DND-41 (cell line): ENCODE results near the gene BUD13.

Source experiments
- ATAC-seq: fragments of 200-7000 bp; cut with Tn5 transposase; 3 replicates; pipeline ENCODE4 v1.9.1; 2021; ENCODE audit warnings: low read depth; ENCODE audit not compliant: insufficient read depth
- DNase-seq: peaks from one replicate; pipeline ENCODE4 v3.0.0-alpha.2; 2020
- H2AFZ ChIP-seq: 2 replicates; pipeline ENCODE4 v1.6.0; 2012; ENCODE audit warnings: low read depth, low read length
- H3K27ac ChIP-seq: 2 replicates; pipeline ENCODE4 v1.5.1; 2012; ENCODE audit warnings: low read length, inconsistent platforms
- H3K27me3 ChIP-seq: fragments of 200-600 bp; sonication (generic); 2 replicates; pipeline ENCODE4 v1.6.0; 2012; ENCODE audit warnings: low read length, mild to moderate bottlenecking, inconsistent platforms; ENCODE audit not compliant: insufficient read depth, poor library complexity
- H3K36me3 ChIP-seq: 2 replicates; pipeline ENCODE4 v1.5.1; 2012; ENCODE audit warnings: low read length, inconsistent platforms; ENCODE audit not compliant: insufficient read depth
- H3K4me1 ChIP-seq: 2 replicates; pipeline ENCODE4 v1.5.1; 2012; ENCODE audit warnings: mild to moderate bottlenecking, low read length; ENCODE audit not compliant: insufficient read depth
- H3K4me2 ChIP-seq: 2 replicates; pipeline ENCODE4 v1.6.0; 2012; ENCODE audit warnings: mild to moderate bottlenecking, moderate library complexity, low read length, inconsistent platforms; ENCODE audit not compliant: insufficient read depth
- H3K4me3 ChIP-seq, 2 experiments: fragments of 200-600 bp in 1 of 2; shearing (Covaris generic) in 1 of 2; 2 replicates each; pipeline ENCODE4 v1.5.1; 2012 to 2016; ENCODE audit warnings: inconsistent platforms in 2 of 2, low read length in 2 of 2, mild to moderate bottlenecking in 2 of 2, low read depth in 1 of 2, moderate library complexity in 1 of 2
- H3K79me2 ChIP-seq: 2 replicates; pipeline ENCODE4 v1.6.0; 2012; ENCODE audit warnings: low read length, inconsistent platforms; ENCODE audit not compliant: insufficient read depth
- H3K9ac ChIP-seq: 2 replicates; pipeline ENCODE4 v1.6.0; 2012; ENCODE audit warnings: low read depth, mild to moderate bottlenecking, inconsistent platforms, low read length, moderate library complexity
- H3K9me3 ChIP-seq: 2 replicates; pipeline ENCODE4 v1.5.1; 2012; ENCODE audit warnings: low read length, moderate library complexity, mild to moderate bottlenecking, inconsistent platforms; ENCODE audit not compliant: insufficient read depth, severe bottlenecking
- H4K20me1 ChIP-seq: 2 replicates; pipeline ENCODE4 v1.6.0; 2012; ENCODE audit warnings: low read length; ENCODE audit not compliant: insufficient read depth
- EZH2 ChIP-seq: IDR thresholded peaks from 3 replicates; pipeline ENCODE4 v1.6.1; 2012; ENCODE audit warnings: borderline replicate concordance, low read depth, mild to moderate bottlenecking, moderate library complexity, low read length, inconsistent platforms; ENCODE audit not compliant: severe bottlenecking
- TF ChIP-seq, protein P1 (sequence below): IDR thresholded peaks from 2 replicates; pipeline ENCODE4 v1.5.1; 2012; ENCODE audit warnings: borderline replicate concordance, low read length, moderate library complexity, mild to moderate bottlenecking; ENCODE audit not compliant: poor library complexity, severe bottlenecking; ENCODE audit errors: extremely low read depth

The BUD13 gene

DNA sequence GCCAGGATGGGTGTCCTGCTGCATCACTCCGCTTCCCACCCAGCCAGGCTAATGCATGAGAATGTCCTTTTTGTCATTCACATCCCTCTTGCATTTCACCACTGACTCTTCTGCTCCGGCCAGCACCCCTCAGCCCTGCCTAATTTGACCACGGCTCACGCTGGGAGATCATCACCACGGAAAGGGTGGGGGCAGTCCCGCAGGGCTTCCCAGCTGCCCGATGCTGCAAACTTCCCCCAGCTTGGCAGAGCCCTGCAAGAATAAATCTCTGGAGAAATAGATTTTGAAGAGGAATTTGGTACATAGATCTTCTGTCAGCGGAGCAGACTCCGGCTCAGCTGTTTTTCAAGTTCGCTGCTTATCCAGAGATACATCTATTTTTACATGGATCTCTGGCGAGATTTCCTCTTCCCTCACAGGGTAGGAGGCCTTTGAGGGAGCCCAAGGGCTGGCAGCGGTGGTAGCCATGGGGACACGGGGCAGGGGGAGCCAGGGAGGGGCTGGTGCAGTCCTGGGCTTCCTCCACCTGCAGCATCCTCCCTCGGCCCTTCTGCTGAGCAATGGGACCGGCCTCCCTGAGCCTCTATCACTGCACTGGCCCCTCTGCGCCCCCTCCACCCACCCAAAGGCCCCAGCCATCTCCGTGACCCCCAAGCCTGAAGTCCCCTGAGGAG, 62.6 kb downstream of the BUD13 start:
- Histone ChIP-seq H3K9ac (no peak overlapping the region), H3K4me2 (no peak overlapping the region), H3K36me3 (no peaks in the 10 kb centered on the region), H3K79me2 (no peaks in the 10 kb centered on the region), H3K4me1 (no peaks in the 10 kb centered on the region), H2AFZ (no peak overlapping the region), H3K4me3 (no peak overlapping the region), H3K27ac (no peak overlapping the region), H3K27me3 (peaks cover 9% of the 10 kb centered on the region), H4K20me1 (no peaks in the 10 kb centered on the region), H3K9me3 (no peaks in the 10 kb centered on the region)
- no peak for TF ChIP-seq EZH2
- TF ChIP-seq, protein P1, sequence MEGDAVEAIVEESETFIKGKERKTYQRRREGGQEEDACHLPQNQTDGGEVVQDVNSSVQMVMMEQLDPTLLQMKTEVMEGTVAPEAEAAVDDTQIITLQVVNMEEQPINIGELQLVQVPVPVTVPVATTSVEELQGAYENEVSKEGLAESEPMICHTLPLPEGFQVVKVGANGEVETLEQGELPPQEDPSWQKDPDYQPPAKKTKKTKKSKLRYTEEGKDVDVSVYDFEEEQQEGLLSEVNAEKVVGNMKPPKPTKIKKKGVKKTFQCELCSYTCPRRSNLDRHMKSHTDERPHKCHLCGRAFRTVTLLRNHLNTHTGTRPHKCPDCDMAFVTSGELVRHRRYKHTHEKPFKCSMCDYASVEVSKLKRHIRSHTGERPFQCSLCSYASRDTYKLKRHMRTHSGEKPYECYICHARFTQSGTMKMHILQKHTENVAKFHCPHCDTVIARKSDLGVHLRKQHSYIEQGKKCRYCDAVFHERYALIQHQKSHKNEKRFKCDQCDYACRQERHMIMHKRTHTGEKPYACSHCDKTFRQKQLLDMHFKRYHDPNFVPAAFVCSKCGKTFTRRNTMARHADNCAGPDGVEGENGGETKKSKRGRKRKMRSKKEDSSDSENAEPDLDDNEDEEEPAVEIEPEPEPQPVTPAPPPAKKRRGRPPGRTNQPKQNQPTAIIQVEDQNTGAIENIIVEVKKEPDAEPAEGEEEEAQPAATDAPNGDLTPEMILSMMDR = no peak
- ATAC-seq = no peak
- DNase-seq = no peak

GRCh38 chr11:116707746-116708145, 65.0 kb downstream of the BUD13 start:
- no peak overlapping the region for H2AFZ ChIP-seq

DNA sequence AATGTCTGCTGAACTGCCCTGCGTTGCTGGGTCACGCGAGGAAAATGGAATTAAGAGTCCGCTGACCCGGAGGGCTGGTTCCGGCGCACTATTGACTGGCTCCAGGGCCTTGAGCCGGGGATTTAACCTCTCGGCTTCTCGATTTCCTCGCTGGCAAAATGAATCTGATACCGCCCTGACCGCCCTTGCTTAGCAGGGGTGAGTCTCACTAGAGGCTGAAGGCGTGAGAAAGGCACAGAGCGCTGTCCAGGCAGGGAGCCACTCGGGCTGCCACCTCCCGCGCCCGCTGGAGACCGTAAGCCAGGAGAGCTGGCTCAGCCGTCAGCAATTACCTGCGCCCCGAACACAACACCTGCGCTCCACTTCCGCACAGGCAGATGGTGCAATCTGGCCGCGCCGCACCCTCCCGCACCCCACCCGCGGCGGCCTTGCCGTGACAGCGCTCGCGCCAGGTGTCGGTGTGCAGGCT, 65.6 kb downstream of the BUD13 start:
- no peak for DNase-seq
- H3K4me3 ChIP-seq = no peak overlapping the region

More at GRCh38 chr11:116707746-116708145, 65.0 kb downstream of the BUD13 start:
- Histone ChIP-seq H3K4me2 (no peak overlapping the region), H3K27me3 (peaks cover 9% of the 10 kb centered on the region), H3K27ac (no peak overlapping the region), H3K79me2 (no peaks in the 10 kb centered on the region), H3K9me3 (no peaks in the 10 kb centered on the region), H3K4me3 (no peak overlapping the region), H3K9ac (no peak overlapping the region), H3K4me1 (no peaks in the 10 kb centered on the region), H3K36me3 (no peaks in the 10 kb centered on the region), H4K20me1 (no peaks in the 10 kb centered on the region)
- no peak for TF ChIP-seq EZH2
- TF ChIP-seq, protein P1 = no peak
- no peak for ATAC-seq
- no peak for DNase-seq

More for the DNA sequence above, 65.6 kb downstream of the BUD13 start:
- no peak for TF ChIP-seq EZH2
- TF ChIP-seq, protein P1 = no peak
- Histone ChIP-seq H3K27me3 (peaks cover 9% of the 10 kb centered on the region), H2AFZ (no peak overlapping the region), H4K20me1 (no peaks in the 10 kb centered on the region), H3K79me2 (no peaks in the 10 kb centered on the region), H3K36me3 (no peaks in the 10 kb centered on the region), H3K4me2 (no peak overlapping the region), H3K27ac (no peak overlapping the region), H3K9ac (no peak overlapping the region), H3K9me3 (no peaks in the 10 kb centered on the region), H3K4me1 (no peaks in the 10 kb centered on the region)
- ATAC-seq = no peak
